HCT116 (cell line): Measurements from ENCODE around the gene CCDC57. TPM values are rescaled to one million over a fixed set of nuclear protein-coding genes. Genes with fewer than 3 reads are reported as not detected.

Experiments
- ATAC-seq: fragments of 200-7000 bp; cut with Tn5 transposase; 2 replicates; pipeline ENCODE4 v1.9.1; 2020; ENCODE audit warnings: mild to moderate bottlenecking, moderate library complexity
- BruUV-seq: library from RNA; stranded (reverse); fragments of 400-500 nt; replicated peaks from 2 replicates; lab custom pipeline; 2021; lab: Mats Ljungman, UMichigan
- CTCF ChIA-PET: fragments of 300-600 bp; sonication (Branson Sonifier 250); formaldehyde crosslinking; loops from one replicate; lab custom pipeline; 2021; ENCODE audit warnings: antibody characterized with exemption; lab: Charles Lee
- POLR2A ChIA-PET: fragments of 300-600, 350-600 bp; sonication (Branson Sonifier 250); formaldehyde crosslinking; loops from one replicate; lab custom pipeline; 2021; ENCODE audit warnings: antibody characterized with exemption; lab: Charles Lee
- RAD21 ChIA-PET, 2 experiments: fragments of 300-600 bp; sonication (Branson Sonifier 250); formaldehyde crosslinking; loops; one replicate each; lab custom pipeline; 2023; ENCODE audit warnings: low total read pairs in 2 of 2; ENCODE audit not compliant: uncharacterized antibody in 2 of 2, unreplicated experiment in 2 of 2, low non-redundant PET in 1 of 2; lab: Charles Lee
- DNase-seq: peaks from one replicate; pipeline ENCODE4 v3.0.0-alpha.2; 2010; ENCODE audit warnings: low read depth, low spot score
- H2AFZ ChIP-seq: fragments of 200-600 bp; shearing (Covaris generic), sonication (generic); 2 replicates; pipeline ENCODE4 v1.6.1; 2017; ENCODE audit warnings: low read depth, mixed run types, mixed read lengths, antibody characterized with exemption, low read length; ENCODE audit not compliant: poor library complexity, severe bottlenecking
- H3K27ac ChIP-seq: 2 replicates; pipeline ENCODE4 v1.5.1; 2012; ENCODE audit warnings: low read depth, low read length
- H3K27me3 ChIP-seq: fragments of 200-600 bp; sonication (generic); 2 replicates; pipeline ENCODE4 v1.6.1; 2016; ENCODE audit warnings: mixed run types, low read length, mixed read lengths; ENCODE audit not compliant: insufficient read depth
- H3K36me3 ChIP-seq, 2 experiments: fragments of 200-500 bp in 1 of 2; fragments of 200-600 bp in 1 of 2; sonication (Bioruptor generic) in 1 of 2; sonication (generic) in 1 of 2; 2 replicates each; pipeline versions ENCODE4 v1.5.1 to v1.6.1; 2014 to 2016; ENCODE audit warnings: low read length in 2 of 2, inconsistent platforms in 1 of 2, mixed read lengths in 1 of 2, mixed run types in 1 of 2; ENCODE audit not compliant: insufficient read depth in 2 of 2, control insufficient read depth in 1 of 2
- H3K4me1 ChIP-seq, 2 experiments: fragments of 200-600 bp in 1 of 2; sonication (generic) in 1 of 2; 2 replicates each; pipeline versions ENCODE4 v1.5.1 to v1.6.1; 2012 to 2017; ENCODE audit warnings: low read length in 2 of 2, inconsistent platforms in 1 of 2, mild to moderate bottlenecking in 1 of 2, mixed read lengths in 1 of 2, mixed run types in 1 of 2, moderate library complexity in 1 of 2; ENCODE audit not compliant: insufficient read depth in 2 of 2, control insufficient read depth in 1 of 2
- H3K4me2 ChIP-seq: fragments of 200-600 bp; sonication (generic); 2 replicates; pipeline ENCODE4 v1.6.1; 2017; ENCODE audit warnings: mixed run types, low read length, mixed read lengths
- H3K4me3 ChIP-seq, 2 experiments: fragments of 200-600 bp in 1 of 2; sonication (generic) in 1 of 2; replicated peaks in 1 of 2; 2 replicates each; pipeline ENCODE4 v1.5.1; 2011 to 2016; ENCODE audit warnings: low read length in 2 of 2, control low read depth in 1 of 2, low read depth in 1 of 2, mild to moderate bottlenecking in 1 of 2, mixed read lengths in 1 of 2, mixed run types in 1 of 2
- H3K79me2 ChIP-seq: fragments of 200-600 bp; sonication (generic); 2 replicates; pipeline ENCODE4 v1.6.1; 2017; ENCODE audit warnings: mild to moderate bottlenecking, mixed run types, low read length, moderate library complexity, mixed read lengths; ENCODE audit not compliant: insufficient read depth
- H3K9ac ChIP-seq: fragments of 200-600 bp; sonication (generic); 2 replicates; pipeline ENCODE4 v1.6.1; 2016; ENCODE audit warnings: low read length, mixed read lengths
- H3K9me2 ChIP-seq: fragments of 200-600 bp; sonication (generic), shearing (Covaris generic); 2 replicates; pipeline ENCODE4 v1.6.1; 2017; ENCODE audit warnings: mixed run types, mild to moderate bottlenecking, moderate library complexity; ENCODE audit not compliant: insufficient read depth
- H3K9me3 ChIP-seq, 2 experiments: fragments of 200-500 bp in 1 of 2; fragments of 200-600 bp in 1 of 2; sonication (Bioruptor generic) in 1 of 2; sonication (generic) in 1 of 2; 2 replicates each; pipeline ENCODE4 v1.6.1; 2014 to 2017; ENCODE audit warnings: low read length in 2 of 2, mixed read lengths in 2 of 2, inconsistent platforms in 1 of 2, low read depth in 1 of 2, mild to moderate bottlenecking in 1 of 2, mixed run types in 1 of 2, moderate library complexity in 1 of 2; ENCODE audit not compliant: control insufficient read depth in 1 of 2, insufficient read depth in 1 of 2
- H4K20me1 ChIP-seq: fragments of 200-600 bp; sonication (generic), shearing (Covaris generic); 2 replicates; pipeline ENCODE4 v1.6.1; 2017; ENCODE audit warnings: mixed run types, mild to moderate bottlenecking, moderate library complexity; ENCODE audit not compliant: insufficient read depth
- ATF3 ChIP-seq: IDR thresholded peaks from 2 replicates; pipeline ENCODE4 v1.6.1; 2012
- ELF1 ChIP-seq: IDR thresholded peaks from 2 replicates; pipeline ENCODE4 v1.6.1; 2012; ENCODE audit warnings: low read depth, borderline replicate concordance
- EZH2phosphoT487 ChIP-seq: fragments of 200-600 bp; IDR thresholded peaks from 2 replicates; pipeline ENCODE4 v1.6.1; 2018; ENCODE audit warnings: antibody characterized with exemption, borderline replicate concordance
- MAX ChIP-seq: IDR thresholded peaks from 2 replicates; pipeline ENCODE4 v1.6.1; 2012
- POLR2A ChIP-seq: IDR thresholded peaks from 2 replicates; pipeline ENCODE4 v1.7.0; 2011; ENCODE audit warnings: borderline replicate concordance; ENCODE audit not compliant: insufficient read depth, insufficient read length; ENCODE audit errors: extremely low read depth
- POLR2AphosphoS5 ChIP-seq: IDR thresholded peaks from 2 replicates; pipeline ENCODE4 v1.6.1; 2011; ENCODE audit warnings: mild to moderate bottlenecking, low read depth, low read length, moderate library complexity
- RAD21 ChIP-seq: IDR thresholded peaks from 2 replicates; pipeline ENCODE4 v1.6.1; 2012; ENCODE audit warnings: low read depth, mild to moderate bottlenecking
- REST ChIP-seq: IDR thresholded peaks from 2 replicates; pipeline ENCODE4 v1.6.1; 2012; ENCODE audit warnings: low read depth
- SIN3A ChIP-seq: IDR thresholded peaks from 2 replicates; pipeline ENCODE4 v1.6.1; 2012; ENCODE audit warnings: low read depth
- SP1 ChIP-seq: IDR thresholded peaks from 2 replicates; pipeline ENCODE4 v1.6.1; 2012; ENCODE audit warnings: low read depth
- SRF ChIP-seq: IDR thresholded peaks from 2 replicates; pipeline ENCODE4 v1.6.1; 2012; ENCODE audit warnings: low read depth
- ZFX ChIP-seq: fragments of 450-650 bp; IDR thresholded peaks from 2 replicates; pipeline ENCODE4 v1.6.1; 2017
- ZNF274 ChIP-seq: fragments of 200-500 bp; sonication (Bioruptor generic); IDR thresholded peaks from 2 replicates; pipeline ENCODE4 v1.6.1; 2014; ENCODE audit warnings: mild to moderate bottlenecking, low read depth, low read length, inconsistent platforms
- intact Hi-C: fragments of 100-400 bp; cut with micrococcal nuclease; formaldehyde crosslinking; loops from 2 replicates; pipeline ENCODE4 v1.10.0; 2022
- total RNA-seq: library from RNA; stranded (reverse); gene quantifications from one replicate; pipeline ENCODE4 v1.2.1, GENCODE V29; 2021; ENCODE audit not compliant: unreplicated experiment

The CCDC57 gene
- total RNA-seq, 1 experiment from 2014 or later: 143 TPM

- TF ChIP-seq REST (no peak), ATF3 (no peak), SIN3A (peak; percentile 90), ELF1 (no peak), SRF (no peak)
- TF ChIP-seq, all 23 proteins: peak for 8
Measured at GRCh38 chr17:82105882-82106687, 106.6 kb downstream of the CCDC57 start (continued).

GRCh38 chr17:82105417-82105881 lies 107.2 kb downstream of the CCDC57 start:
- peak overlapping the region; percentile 94 for H3K27ac ChIP-seq
- no peak for TF ChIP-seq POLR2AphosphoS5
- TF ChIP-seq SP1: no peak
- TF ChIP-seq SIN3A: no peak
- no peak for TF ChIP-seq RAD21
- TF ChIP-seq EZH2phosphoT487: no peak
- no peak for TF ChIP-seq REST
- TF ChIP-seq MAX: no peak
- TF ChIP-seq ELF1: no peak
- no peak for TF ChIP-seq POLR2A
- TF ChIP-seq ZFX: no peak
- no peak for TF ChIP-seq ZNF274

More at GRCh38 chr17:82105417-82105881, 107.2 kb downstream of the CCDC57 start:
- BruUV-seq: no TSS peak
- RAD21 ChIA-PET: interaction anchor here in 1 of 2 experiments (1.1 to 1.2 kb wide), 2 partner anchors 47 to 75 kb away, joined by 3 to 4 read pairs; no protein-coding TSS in a partner anchor
- Histone ChIP-seq H2AFZ (no peak overlapping the region), H3K9ac (peak overlapping the region; percentile 78), H3K9me3 (no peaks in the 10 kb centered on the region), H3K4me2 (peak overlapping the region; percentile 93), H3K4me3 (peak overlapping the region; percentile 68 to 70), H3K9me2 (no peaks in the 10 kb centered on the region), H3K27me3 (no peaks in the 10 kb centered on the region), H3K36me3 (peaks cover 0 to 15% of the 10 kb centered on the region in 2 experiments; a peak in 1 of 4 replicates), H3K4me1 (peaks cover 37 to 53% of the 10 kb centered on the region in 2 experiments), H3K79me2 (peaks cover 11% of the 10 kb centered on the region; the same call in 1 of the 2 replicates), H4K20me1 (no peaks in the 10 kb centered on the region)
- CTCF ChIA-PET: interaction anchor here (0.6 to 1.9 kb wide), 6 partner anchors 7 to 100 kb away, joined by 3 to 15 read pairs (median 4); partner anchors contain the start of genes DCXR, FASN and RAC3
- ATAC-seq (no peak), DNase-seq (no peak)
- POLR2A ChIA-PET: interaction anchor here (1.1 to 2.3 kb wide), 2 partner anchors 7 to 68 kb away, joined by 3 to 11 read pairs; partner anchors contain the start of genes DCXR and FASN
- intact Hi-C loops: loop anchor here (5.0 kb wide), 1 partner anchor 37 kb away; no protein-coding TSS in a partner anchor
